ENCODE data around the gene PSMD12. TPM values are rescaled to one million over a fixed set of nuclear protein-coding genes. Genes with fewer than 3 reads are reported as not detected.
A peak's percentile ranks its signal among the peaks of the same experiment; 100 is the strongest.
"Not testable (repeated sequence)": the region's sequence is repeated elsewhere in the genome, so short reads cannot be mapped to it uniquely, and the experiment has no call there.

Gene PSMD12
- total and polyA plus RNA-seq, 3 experiments from 2014 or later = 40.2 to 94.2 (median 91.1) TPM

DNA sequence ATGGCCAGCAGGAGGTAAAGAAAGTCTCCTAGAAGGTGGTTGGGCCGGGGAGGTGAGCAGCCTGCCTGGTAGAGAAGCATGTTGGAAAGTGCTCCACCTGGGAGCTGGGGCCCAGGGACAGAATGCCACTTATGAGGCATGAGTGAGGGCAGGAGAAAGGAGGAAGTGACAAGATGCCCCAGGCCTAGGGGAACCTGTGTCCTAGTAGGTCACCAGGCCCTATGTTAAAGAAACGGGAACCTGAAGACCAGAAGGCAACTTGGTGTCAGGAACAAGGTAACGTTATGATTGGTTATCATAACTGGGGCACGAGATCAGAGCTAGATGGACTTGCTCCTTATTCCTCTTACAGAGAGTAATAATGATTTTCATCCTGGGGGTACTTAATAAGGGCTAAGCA, 45.0 kb upstream of the PSMD12 start:
- POLR2A ChIA-PET = interaction anchor here (0.8 kb wide), 1 partner anchor 13 kb away, joined by 3 read pairs; no protein-coding TSS in a partner anchor

DNA sequence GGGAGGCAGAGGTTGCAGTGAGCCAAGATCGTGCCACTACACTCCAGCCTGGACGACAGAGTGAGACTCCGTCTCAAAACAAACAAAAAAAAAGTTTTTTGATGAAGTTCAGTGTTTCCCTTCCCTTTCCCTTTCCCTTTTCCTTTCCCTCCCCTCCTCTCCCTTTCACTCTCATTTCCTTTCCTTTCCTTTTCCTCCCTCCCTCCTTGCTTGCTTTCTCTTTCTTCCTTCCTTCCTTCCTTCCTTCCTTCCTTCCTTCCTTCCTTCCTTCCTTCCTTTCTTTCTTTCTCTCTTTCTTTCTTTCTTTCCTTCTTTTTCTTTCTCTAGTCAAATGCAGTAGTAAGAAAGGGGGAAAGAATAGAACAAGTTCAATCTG, 42.1 kb upstream of the PSMD12 start:
- not testable (repeated sequence) for H3K27ac ChIP-seq (ENCODE audit: low read depth, low read length); DNase-seq; H3K9me3 ChIP-seq (ENCODE audit: low read length); H3K4me3 ChIP-seq (ENCODE audit: low read length); H3K36me3 ChIP-seq (ENCODE audit: insufficient read depth, low read length); H3K27me3 Mint-ChIP-seq; H3K27me3 ChIP-seq (ENCODE audit: insufficient read depth, low read length, poor library complexity, severe bottlenecking); H3K9me3 Mint-ChIP-seq
- POLR2A ChIA-PET = interaction anchor here (0.6 to 0.7 kb wide), 2 partner anchors 18 to 63 kb away, joined by 3 to 6 read pairs; no protein-coding TSS in a partner anchor
- H3K27ac Mint-ChIP-seq = peak overlapping the region; percentile 3 to 95 (median 68)
- peak overlapping the region in 3 of 7 donors; percentile 13 to 23 (median 20) for H3K4me3 Mint-ChIP-seq
- H3K4me1 Mint-ChIP-seq = peaks cover 56 to 82% (median 68%) of the 10 kb centered on the region in 3 donors
- CTCF ChIA-PET = interaction anchor here (0.9 to 1.0 kb wide), 2 partner anchors 29 to 32 kb away, joined by 3 read pairs; no protein-coding TSS in a partner anchor
- H3K4me1 ChIP-seq (ENCODE audit: insufficient read depth, low read length) = peaks cover 34% of the 10 kb centered on the region
- H3K36me3 Mint-ChIP-seq = peaks cover 0 to 20% (median 2%) of the 10 kb centered on the region in 3 donors

More for the DNA sequence above, 45.0 kb upstream of the PSMD12 start:
- Mint-ChIP-seq H3K27me3 (no peaks in the 10 kb centered on the region), H3K9me3 (peaks cover 0 to 8% (median 1%) of the 10 kb centered on the region in 5 donors), H3K27ac (peak overlapping the region; percentile 48 to 88 (median 76)), H3K4me3 (peak overlapping the region in 4 of 7 donors; percentile 1 to 21 (median 12)), H3K36me3 (peaks cover 0 to 24% (median 2%) of the 10 kb centered on the region in 3 donors), H3K4me1 (peaks cover 59 to 82% (median 67%) of the 10 kb centered on the region in 3 donors)
- no peaks in the 10 kb centered on the region for H3K36me3 ChIP-seq (ENCODE audit: insufficient read depth, low read length)
- no peak for DNase-seq
- no peaks in the 10 kb centered on the region for H3K27me3 ChIP-seq (ENCODE audit: insufficient read depth, low read length, poor library complexity, severe bottlenecking)
- H3K9me3 ChIP-seq (ENCODE audit: low read length) = no peaks in the 10 kb centered on the region
- H3K4me1 ChIP-seq (ENCODE audit: insufficient read depth, low read length) = peaks cover 26% of the 10 kb centered on the region
- CTCF ChIA-PET = interaction anchor here (0.6 to 1.6 kb wide), 2 partner anchors 33 to 1991 kb away, joined by 3 read pairs; no protein-coding TSS in a partner anchor
- no peak overlapping the region for H3K27ac ChIP-seq (ENCODE audit: low read depth, low read length)
- H3K4me3 ChIP-seq (ENCODE audit: low read length) = no peak overlapping the region

DNA sequence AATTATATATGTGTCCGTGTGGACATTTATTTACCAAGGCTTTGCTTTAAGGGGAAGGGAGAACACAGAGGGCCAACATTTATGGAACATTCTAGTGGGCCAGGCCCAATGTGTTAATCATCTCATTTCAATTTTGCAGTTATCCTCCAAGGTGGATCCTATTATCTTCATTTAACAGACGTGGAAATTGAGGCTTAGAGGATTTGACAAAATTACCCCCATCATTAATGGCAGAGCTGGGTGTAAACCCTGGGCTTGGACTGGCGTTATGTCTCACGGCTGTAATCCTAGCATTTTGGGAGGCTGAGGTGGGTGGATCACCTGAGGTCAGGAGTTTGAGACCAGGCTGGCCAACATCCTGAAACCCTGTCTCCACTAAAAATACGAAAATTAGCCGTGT, 37.1 kb upstream of the PSMD12 start:
- Mint-ChIP-seq H3K27me3 (no peaks in the 10 kb centered on the region), H3K4me3 (peak overlapping the region in 1 of 7 donors; percentile 5), H3K9me3 (no peaks in the 10 kb centered on the region), H3K36me3 (peaks cover 0 to 20% (median 8%) of the 10 kb centered on the region in 3 donors), H3K27ac (peak overlapping the region in 6 of 8 donors; percentile 42 to 94 (median 86)), H3K4me1 (peaks cover 62 to 87% (median 76%) of the 10 kb centered on the region in 3 donors)
- POLR2A ChIA-PET = interaction anchor here (1.7 to 1.9 kb wide), 2 partner anchors 19 to 38 kb away, joined by 5 read pairs; no protein-coding TSS in a partner anchor
- DNase-seq = no peak
- no peak overlapping the region for H3K4me3 ChIP-seq (ENCODE audit: low read length)
- H3K27me3 ChIP-seq (ENCODE audit: insufficient read depth, low read length, poor library complexity, severe bottlenecking) = no peaks in the 10 kb centered on the region
- no peak overlapping the region for H3K27ac ChIP-seq (ENCODE audit: low read depth, low read length)
- no peaks in the 10 kb centered on the region for H3K36me3 ChIP-seq (ENCODE audit: insufficient read depth, low read length)
- CTCF ChIA-PET = interaction anchor here (1.2 to 1.6 kb wide), 3 partner anchors 12 to 72 kb away, joined by 3 to 4 read pairs (median 3); no protein-coding TSS in a partner anchor
- peaks cover 62% of the 10 kb centered on the region for H3K4me1 ChIP-seq (ENCODE audit: insufficient read depth, low read length)
- no peaks in the 10 kb centered on the region for H3K9me3 ChIP-seq (ENCODE audit: low read length)

DNA sequence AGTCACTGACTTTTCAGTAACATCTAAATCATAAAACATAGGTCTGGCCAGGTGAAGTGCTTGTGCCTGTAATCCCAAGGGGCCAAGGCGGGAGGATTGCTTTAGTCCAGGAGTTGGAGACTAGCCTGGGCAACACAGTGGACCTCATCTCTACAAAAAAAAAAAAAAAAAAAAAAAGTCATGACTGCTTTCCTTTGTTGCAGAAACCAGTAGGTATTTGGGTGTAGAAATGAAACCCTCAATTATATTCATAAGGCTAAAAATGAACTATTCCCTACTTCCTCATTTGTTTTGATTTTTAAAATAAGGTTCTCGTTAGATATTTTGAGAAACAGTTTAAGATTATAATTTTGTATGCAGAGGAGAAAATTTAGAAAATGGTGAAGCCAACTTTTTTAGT, 36.7 kb upstream of the PSMD12 start:
- H3K36me3 Mint-ChIP-seq = peaks cover 0 to 24% (median 11%) of the 10 kb centered on the region in 3 donors
- H3K9me3 Mint-ChIP-seq = no peaks in the 10 kb centered on the region
- Histone ChIP-seq H3K36me3 (ENCODE audit: insufficient read depth, low read length) (no peaks in the 10 kb centered on the region), H3K27ac (ENCODE audit: low read depth, low read length) (no peak overlapping the region), H3K4me1 (ENCODE audit: insufficient read depth, low read length) (peaks cover 66% of the 10 kb centered on the region), H3K27me3 (ENCODE audit: insufficient read depth, low read length, poor library complexity, severe bottlenecking) (no peaks in the 10 kb centered on the region), H3K4me3 (ENCODE audit: low read length) (no peak overlapping the region), H3K9me3 (ENCODE audit: low read length) (no peaks in the 10 kb centered on the region)
- no peak for DNase-seq
- H3K4me1 Mint-ChIP-seq = peaks cover 64 to 89% (median 79%) of the 10 kb centered on the region in 3 donors
- POLR2A ChIA-PET = interaction anchor here (1.7 to 1.9 kb wide), 2 partner anchors 20 to 38 kb away, joined by 5 read pairs; no protein-coding TSS in a partner anchor
- H3K4me3 Mint-ChIP-seq = peak overlapping the region in 6 of 7 donors; percentile 44 to 83 (median 69)
- H3K27me3 Mint-ChIP-seq = no peaks in the 10 kb centered on the region
- peak overlapping the region; percentile 84 to 94 (median 90) for H3K27ac Mint-ChIP-seq
- CTCF ChIA-PET = interaction anchor here (1.4 to 1.6 kb wide), 2 partner anchors 12 to 72 kb away, joined by 3 to 4 read pairs; no protein-coding TSS in a partner anchor

DNA sequence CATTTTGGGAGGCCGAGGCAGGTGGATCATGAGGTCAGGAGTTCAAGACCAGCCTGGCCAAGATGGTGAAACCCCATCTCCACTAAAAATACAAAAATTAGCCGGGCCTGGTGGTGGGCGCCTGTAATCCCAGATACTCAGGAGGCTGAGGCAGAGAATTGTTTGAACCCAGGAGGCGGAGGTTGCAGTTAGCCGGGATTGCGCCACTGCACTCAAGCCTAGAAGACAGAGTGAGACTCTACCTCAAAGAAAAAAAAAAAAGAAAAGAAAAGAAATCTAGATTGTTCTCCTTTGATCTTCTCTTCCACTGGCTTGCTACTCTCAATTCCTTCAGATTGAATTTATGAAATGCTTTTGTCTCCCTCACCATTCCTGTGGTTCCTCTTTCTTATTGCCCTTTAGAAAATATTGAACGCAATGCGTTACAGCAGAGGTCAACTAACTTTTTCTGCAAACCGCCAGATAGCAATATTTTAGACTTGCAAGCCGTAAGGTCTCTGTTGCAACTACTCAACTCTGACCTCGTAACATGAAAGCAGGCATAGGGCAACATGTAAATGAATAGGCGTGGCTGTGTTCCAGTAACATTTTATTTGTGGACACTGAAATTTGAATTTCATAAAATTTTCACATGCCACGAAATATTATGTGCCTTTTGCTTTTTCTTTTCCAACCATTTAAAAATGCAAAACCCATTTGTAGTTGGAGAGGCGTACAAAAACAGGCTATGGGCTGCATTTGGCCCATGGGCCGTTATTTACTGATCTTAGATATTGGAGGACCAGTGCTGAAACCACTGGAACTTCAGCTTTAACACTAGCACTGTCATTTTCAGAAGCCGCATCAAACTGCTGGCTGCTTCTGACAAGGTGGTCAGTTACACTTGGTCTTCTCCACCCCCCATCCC, 35.5 kb upstream of the PSMD12 start:
- H3K4me3 ChIP-seq (ENCODE audit: low read length) = no peak overlapping the region
- H3K27me3 ChIP-seq (ENCODE audit: insufficient read depth, low read length, poor library complexity, severe bottlenecking) = no peaks in the 10 kb centered on the region
- H3K27ac ChIP-seq (ENCODE audit: low read depth, low read length) = no peak overlapping the region
- no peaks in the 10 kb centered on the region for H3K9me3 Mint-ChIP-seq
- H3K4me1 Mint-ChIP-seq = peaks cover 61 to 90% (median 77%) of the 10 kb centered on the region in 3 donors
- ChIA-PET CTCF (interaction anchor here (1.6 kb wide), 1 partner anchor 74 kb away, joined by 4 read pairs; no protein-coding TSS in a partner anchor), POLR2A (interaction anchor here (1.7 to 1.9 kb wide), 2 partner anchors 21 to 39 kb away, joined by 5 read pairs; no protein-coding TSS in a partner anchor)
- H3K27ac Mint-ChIP-seq = peak overlapping the region; percentile 84 to 94 (median 91)
- H3K36me3 Mint-ChIP-seq = peaks cover 0 to 28% (median 12%) of the 10 kb centered on the region in 3 donors
- no peaks in the 10 kb centered on the region for H3K9me3 ChIP-seq (ENCODE audit: low read length)
- peaks cover 70% of the 10 kb centered on the region for H3K4me1 ChIP-seq (ENCODE audit: insufficient read depth, low read length)
- DNase-seq = peak in 1 of 5 donors; percentile 26
- H3K27me3 Mint-ChIP-seq = no peaks in the 10 kb centered on the region
- H3K4me3 Mint-ChIP-seq = peak overlapping the region in 5 of 7 donors; percentile 62 to 83 (median 70)
- H3K36me3 ChIP-seq (ENCODE audit: insufficient read depth, low read length) = no peaks in the 10 kb centered on the region

DNA sequence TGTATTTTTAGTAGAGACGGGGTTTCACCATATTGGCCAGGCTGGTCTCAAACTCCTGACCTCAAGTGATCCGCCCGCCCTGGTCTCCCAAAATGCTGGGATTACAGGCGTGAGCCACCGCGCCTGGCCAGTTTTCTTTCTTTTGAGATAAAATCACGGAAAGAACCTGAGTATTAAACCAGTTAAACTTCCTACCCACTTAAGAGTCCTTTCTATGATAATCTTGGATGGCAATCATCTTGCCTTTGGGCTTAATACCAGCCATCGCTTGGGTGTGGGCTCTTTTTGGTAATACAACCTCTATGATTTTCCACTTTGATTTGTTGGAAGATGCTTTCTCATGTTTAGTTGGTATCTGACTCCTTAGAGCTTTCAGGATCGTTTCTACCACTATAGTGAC, 34.7 kb upstream of the PSMD12 start:
- POLR2A ChIA-PET = interaction anchor here (1.0 kb wide), 1 partner anchor 49 kb away, joined by 3 read pairs; no protein-coding TSS in a partner anchor
- H3K4me3 Mint-ChIP-seq = peak overlapping the region in 4 of 7 donors; percentile 24 to 68 (median 46)
- H3K9me3 ChIP-seq (ENCODE audit: low read length) = no peaks in the 10 kb centered on the region
- H3K27me3 Mint-ChIP-seq = no peaks in the 10 kb centered on the region
- H3K4me1 ChIP-seq (ENCODE audit: insufficient read depth, low read length) = peaks cover 69% of the 10 kb centered on the region
- no peak overlapping the region for H3K4me3 ChIP-seq (ENCODE audit: low read length)
- H3K36me3 Mint-ChIP-seq = peaks cover 0 to 25% (median 10%) of the 10 kb centered on the region in 3 donors
- DNase-seq = no peak
- no peak overlapping the region for H3K27ac ChIP-seq (ENCODE audit: low read depth, low read length)
- peak overlapping the region; percentile 21 to 94 (median 68) for H3K27ac Mint-ChIP-seq
- H3K36me3 ChIP-seq (ENCODE audit: insufficient read depth, low read length) = no peaks in the 10 kb centered on the region
- H3K27me3 ChIP-seq (ENCODE audit: insufficient read depth, low read length, poor library complexity, severe bottlenecking) = no peaks in the 10 kb centered on the region
- CTCF ChIA-PET = interaction anchor here (1.0 to 1.3 kb wide), 3 partner anchors 23 to 74 kb away, joined by 3 to 5 read pairs (median 4); no protein-coding TSS in a partner anchor
- no peaks in the 10 kb centered on the region for H3K9me3 Mint-ChIP-seq
- H3K4me1 Mint-ChIP-seq = peaks cover 58 to 85% (median 72%) of the 10 kb centered on the region in 3 donors

DNA sequence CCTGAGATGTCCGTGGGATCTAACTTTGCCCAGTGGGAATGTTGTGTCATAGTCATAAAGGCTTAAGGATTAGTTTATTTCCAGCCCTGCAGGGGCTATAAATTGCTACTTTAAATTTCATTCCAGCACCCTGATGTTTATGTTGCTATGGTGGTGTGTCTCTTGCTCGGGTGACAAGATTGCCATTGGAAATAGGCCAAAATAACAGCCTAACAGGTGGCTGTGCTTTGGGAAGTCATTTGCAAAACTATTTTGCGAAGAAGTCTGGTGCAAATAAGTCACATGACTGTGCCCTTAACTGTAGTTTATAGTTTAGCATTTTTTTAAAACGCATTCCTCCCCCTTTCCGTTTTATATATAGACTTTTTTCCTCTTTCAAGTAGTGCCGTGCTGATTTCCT, 33.8 kb upstream of the PSMD12 start:
- Mint-ChIP-seq H3K9me3 (no peaks in the 10 kb centered on the region), H3K36me3 (peaks cover 0 to 29% (median 10%) of the 10 kb centered on the region in 3 donors), H3K4me3 (peak overlapping the region; percentile 14 to 69 (median 55)), H3K4me1 (peaks cover 59 to 89% (median 74%) of the 10 kb centered on the region in 3 donors), H3K27me3 (no peaks in the 10 kb centered on the region), H3K27ac (peak overlapping the region; percentile 1 to 94 (median 84))
- DNase-seq = peak in 2 of 5 donors; percentile 32 to 71
- Histone ChIP-seq H3K27ac (ENCODE audit: low read depth, low read length) (no peak overlapping the region), H3K36me3 (ENCODE audit: insufficient read depth, low read length) (no peaks in the 10 kb centered on the region), H3K27me3 (ENCODE audit: insufficient read depth, low read length, poor library complexity, severe bottlenecking) (no peaks in the 10 kb centered on the region), H3K4me1 (ENCODE audit: insufficient read depth, low read length) (peaks cover 69% of the 10 kb centered on the region), H3K9me3 (ENCODE audit: low read length) (no peaks in the 10 kb centered on the region), H3K4me3 (ENCODE audit: low read length) (peak overlapping the region; percentile 8)
- ChIA-PET CTCF (interaction anchor here (1.0 to 1.3 kb wide), 3 partner anchors 22 to 75 kb away, joined by 3 to 5 read pairs (median 4); no protein-coding TSS in a partner anchor), POLR2A (interaction anchor here (1.0 kb wide), 1 partner anchor 50 kb away, joined by 3 read pairs; no protein-coding TSS in a partner anchor)

Data from CD8-positive, alpha-beta memory T cell (primary cell).